Trophoblast cell (in vitro differentiated cells and primary cell): ENCODE data around the gene YLPM1.

ENCODE experiments used
- DNase-seq, 2 donors: peaks; one replicate each; pipeline ENCODE4 v3.0.0-alpha.2; 2016
- H2AFZ ChIP-seq: 2 replicates; pipeline ENCODE4 v1.6.1; 2013; ENCODE audit warnings: low read length, moderate library complexity, mild to moderate bottlenecking; ENCODE audit not compliant: insufficient read depth, poor library complexity
- H2AK5ac ChIP-seq: 2 replicates; pipeline ENCODE4 v1.6.1; 2013; ENCODE audit warnings: mild to moderate bottlenecking, low read length
- H2BK120ac ChIP-seq: 2 replicates; pipeline ENCODE4 v1.6.1; 2013; ENCODE audit warnings: low read length, mild to moderate bottlenecking, moderate library complexity; ENCODE audit not compliant: insufficient read depth, poor library complexity
- H2BK12ac ChIP-seq: 2 replicates; pipeline ENCODE4 v1.6.1; 2013; ENCODE audit warnings: mild to moderate bottlenecking, low read length, moderate library complexity
- H2BK5ac ChIP-seq: 2 replicates; pipeline ENCODE4 v1.6.1; 2013; ENCODE audit warnings: low read length, low read depth, moderate library complexity, mild to moderate bottlenecking; ENCODE audit not compliant: poor library complexity
- H3K14ac ChIP-seq: 2 replicates; pipeline ENCODE4 v1.6.1; 2013; ENCODE audit warnings: mild to moderate bottlenecking, low read length
- H3K18ac ChIP-seq: 2 replicates; pipeline ENCODE4 v1.6.1; 2013; ENCODE audit warnings: mild to moderate bottlenecking, low read length
- H3K23ac ChIP-seq: 2 replicates; pipeline ENCODE4 v1.6.1; 2013; ENCODE audit warnings: low read length
- H3K27ac ChIP-seq: 2 replicates; pipeline ENCODE4 v1.5.1; 2013; ENCODE audit warnings: low read depth, mild to moderate bottlenecking, inconsistent platforms, low read length, moderate library complexity
- H3K27me3 ChIP-seq: 2 replicates; pipeline ENCODE4 v1.6.1; 2013; ENCODE audit warnings: inconsistent platforms, mild to moderate bottlenecking, low read length, moderate library complexity; ENCODE audit not compliant: insufficient read depth
- H3K36me3 ChIP-seq, 2 experiments: 1 replicate in 1 of 2; 2 replicates in 1 of 2; pipeline ENCODE4 v1.6.1; 2013; ENCODE audit warnings: low read length in 2 of 2, mild to moderate bottlenecking in 2 of 2, moderate library complexity in 1 of 2; ENCODE audit not compliant: insufficient read depth in 2 of 2, control insufficient read depth in 1 of 2
- H3K4ac ChIP-seq: 2 replicates; pipeline ENCODE4 v1.6.1; 2013; ENCODE audit warnings: low read depth, mild to moderate bottlenecking, low read length, moderate library complexity
- H3K4me1 ChIP-seq, 2 experiments: 1 replicate in 1 of 2; 2 replicates in 1 of 2; pipeline ENCODE4 v1.6.1; 2013; ENCODE audit warnings: low read length in 2 of 2, mild to moderate bottlenecking in 2 of 2, moderate library complexity in 1 of 2; ENCODE audit not compliant: insufficient read depth in 2 of 2, control insufficient read depth in 1 of 2
- H3K4me2 ChIP-seq: 2 replicates; pipeline ENCODE4 v1.6.1; 2013; ENCODE audit warnings: inconsistent platforms, mild to moderate bottlenecking, low read length, moderate library complexity
- H3K4me3 ChIP-seq: 2 replicates; pipeline ENCODE4 v1.5.1; 2013; ENCODE audit warnings: mild to moderate bottlenecking, low read depth, low read length, inconsistent platforms
- H3K79me1 ChIP-seq: one replicate; pipeline ENCODE4 v1.6.1; 2013; ENCODE audit warnings: low read length
- H3K79me2 ChIP-seq: 2 replicates; pipeline ENCODE4 v1.6.1; 2013; ENCODE audit warnings: low read length, mild to moderate bottlenecking; ENCODE audit not compliant: control insufficient read depth, insufficient read depth, poor library complexity
- H3K9ac ChIP-seq: 2 replicates; pipeline ENCODE4 v1.6.1; 2013; ENCODE audit warnings: mild to moderate bottlenecking, low read length
- H3K9me3 ChIP-seq: 2 replicates; pipeline ENCODE4 v1.6.1; 2013; ENCODE audit warnings: low read depth, mild to moderate bottlenecking, control low read depth, inconsistent platforms, low read length; ENCODE audit not compliant: insufficient read depth
- H4K12ac ChIP-seq: 2 replicates; pipeline ENCODE4 v1.6.1; 2013; ENCODE audit warnings: low read depth, mild to moderate bottlenecking, low read length, moderate library complexity
- H4K8ac ChIP-seq: 2 replicates; pipeline ENCODE4 v1.6.1; 2013; ENCODE audit warnings: low read depth, mild to moderate bottlenecking, low read length, moderate library complexity
- H4K91ac ChIP-seq: one replicate; pipeline ENCODE4 v1.6.1; 2013; ENCODE audit warnings: low read depth, mild to moderate bottlenecking, low read length, moderate library complexity
- WGBS: extraction: QIAGEN DNeasy Blood & Tissue Kit; methylation state at CpG from one replicate; pipeline ENCODE4 v1.1.7; 2013; ENCODE audit warnings: missing lambda C conversion rate; ENCODE audit not compliant: insufficient read length, insufficient coverage; ENCODE audit errors: extremely low coverage; 5-methylcytosine and 5-hydroxymethylcytosine counted together

YLPM1 gene

GRCh38 chr14:74799765-74800164 is 36.6 kb downstream of the YLPM1 start:
- DNase-seq = no peak
- Histone ChIP-seq H3K27ac (no peak overlapping the region), H3K27me3 (no peaks in the 10 kb centered on the region), H4K12ac (no peak overlapping the region), H2AFZ (no peak overlapping the region), H3K14ac (no peak overlapping the region), H3K79me2 (no peaks in the 10 kb centered on the region), H3K18ac (no peak overlapping the region), H4K91ac (no peak overlapping the region), H3K4me2 (no peak overlapping the region), H3K36me3 (peaks cover 9 to 25% of the 10 kb centered on the region in 2 experiments), H2BK120ac (no peak overlapping the region), H2BK12ac (no peak overlapping the region), H3K9ac (no peak overlapping the region), H3K4me3 (no peak overlapping the region), H3K4ac (no peak overlapping the region), H3K79me1 (no peaks in the 10 kb centered on the region), H2BK5ac (no peak overlapping the region), H3K23ac (no peak overlapping the region), H3K4me1 (no peaks in the 10 kb centered on the region), H4K8ac (no peak overlapping the region), H3K9me3 (no peaks in the 10 kb centered on the region), H2AK5ac (no peak overlapping the region)

GRCh38 chr14:74800780-74801179 is 37.7 kb downstream of the YLPM1 start:
- no peak overlapping the region for H3K4me3 ChIP-seq
- no peak overlapping the region for H2BK12ac ChIP-seq
- no peak for DNase-seq
- H4K8ac ChIP-seq = no peak overlapping the region
- no peak overlapping the region for H3K4me2 ChIP-seq
- no CpG with 5 or more reads among the region's 3 CpGs for WGBS
- peaks cover 15 to 27% of the 10 kb centered on the region in 2 experiments for H3K36me3 ChIP-seq
- no peak overlapping the region for H2AFZ ChIP-seq
- H3K9me3 ChIP-seq = no peaks in the 10 kb centered on the region
- H3K4ac ChIP-seq = no peak overlapping the region
- H3K27me3 ChIP-seq = no peaks in the 10 kb centered on the region
- no peak overlapping the region for H3K14ac ChIP-seq
- H3K27ac ChIP-seq = no peak overlapping the region
- H2BK5ac ChIP-seq = no peak overlapping the region
- H3K9ac ChIP-seq = no peak overlapping the region
- H2AK5ac ChIP-seq = no peak overlapping the region
- no peak overlapping the region for H3K23ac ChIP-seq
- H2BK120ac ChIP-seq = no peak overlapping the region
- no peaks in the 10 kb centered on the region for H3K79me2 ChIP-seq
- H3K18ac ChIP-seq = no peak overlapping the region
- H3K4me1 ChIP-seq = no peaks in the 10 kb centered on the region
- H4K12ac ChIP-seq = no peak overlapping the region
- no peak overlapping the region for H4K91ac ChIP-seq
- H3K79me1 ChIP-seq = no peaks in the 10 kb centered on the region

- H3K18ac ChIP-seq = no peak overlapping the region
Observed at GRCh38 chr14:74801396-74801795, 38.3 kb downstream of the YLPM1 start.

GRCh38 chr14:74804219-74804825 is 41.2 kb downstream of the YLPM1 start:
- Histone ChIP-seq H2BK5ac (no peak overlapping the region), H3K4me3 (no peak overlapping the region), H3K36me3 (peaks cover 9 to 14% of the 10 kb centered on the region in 2 experiments), H3K4me2 (no peak overlapping the region), H3K79me1 (no peaks in the 10 kb centered on the region), H3K79me2 (no peaks in the 10 kb centered on the region), H3K4me1 (no peaks in the 10 kb centered on the region), H2AFZ (no peak overlapping the region), H3K27ac (no peak overlapping the region), H4K91ac (no peak overlapping the region), H4K12ac (no peak overlapping the region), H3K9me3 (no peaks in the 10 kb centered on the region), H2BK12ac (no peak overlapping the region), H3K4ac (no peak overlapping the region), H3K27me3 (no peaks in the 10 kb centered on the region), H4K8ac (no peak overlapping the region), H2AK5ac (no peak overlapping the region), H3K18ac (no peak overlapping the region), H2BK120ac (no peak overlapping the region), H3K23ac (no peak overlapping the region), H3K14ac (no peak overlapping the region), H3K9ac (no peak overlapping the region)
- DNase-seq = peak; percentile 20 to 59
- WGBS = no CpG with 5 or more reads among the region's 4 CpGs

More at GRCh38 chr14:74801396-74801795, 38.3 kb downstream of the YLPM1 start:
- no peak overlapping the region for H3K4me3 ChIP-seq
- H2BK120ac ChIP-seq = no peak overlapping the region
- H2AFZ ChIP-seq = no peak overlapping the region
- H3K4me1 ChIP-seq = no peaks in the 10 kb centered on the region
- no CpG with 5 or more reads among the region's 3 CpGs for WGBS
- no peak overlapping the region for H3K9ac ChIP-seq
- H4K12ac ChIP-seq = no peak overlapping the region
- no peak overlapping the region for H4K91ac ChIP-seq
- DNase-seq = no peak
- no peak overlapping the region for H3K23ac ChIP-seq
- no peaks in the 10 kb centered on the region for H3K79me1 ChIP-seq
- H2AK5ac ChIP-seq = no peak overlapping the region
- H3K27ac ChIP-seq = no peak overlapping the region
- no peak overlapping the region for H3K14ac ChIP-seq
- no peak overlapping the region for H2BK5ac ChIP-seq
- H3K4ac ChIP-seq = no peak overlapping the region
- no peak overlapping the region for H3K4me2 ChIP-seq
- H4K8ac ChIP-seq = no peak overlapping the region
- no peaks in the 10 kb centered on the region for H3K27me3 ChIP-seq
- H3K9me3 ChIP-seq = no peaks in the 10 kb centered on the region
- H3K36me3 ChIP-seq = peaks cover 16 to 29% of the 10 kb centered on the region in 2 experiments
- H3K79me2 ChIP-seq = no peaks in the 10 kb centered on the region
- H2BK12ac ChIP-seq = no peak overlapping the region
